ENCODE data around the gene GPC6. TPM values are rescaled to one million over a fixed set of nuclear protein-coding genes. Genes with fewer than 3 reads are reported as not detected.

Gene GPC6
- total and polyA plus RNA-seq, 9 of the 15 experiments (the other 6 are each of a cell fraction or from before 2014, with no cell fraction given), result under 0.01 to 0.20 (median 0.01) TPM; not detected in 4

DNA sequence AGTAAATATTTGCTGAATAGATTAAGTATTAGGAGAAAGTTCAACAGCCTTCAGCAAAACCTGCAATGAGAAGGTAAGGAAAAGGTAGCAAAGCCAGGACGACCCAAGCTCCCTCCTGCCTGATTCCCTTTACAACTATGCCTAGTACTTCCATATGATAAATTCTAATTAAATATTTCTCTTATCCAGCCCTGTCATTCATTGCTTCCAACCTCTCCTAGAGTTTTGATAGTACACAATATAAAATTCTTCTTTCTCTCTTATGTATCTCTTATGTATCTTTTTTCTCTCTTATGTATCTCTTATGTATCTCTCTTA, 1065.7 kb downstream of the GPC6 start:
- CTCF ChIA-PET (ENCODE audit: low intra/inter-chr PET ratio), result no interaction called here
- BruUV-seq (replicated peaks), result no TSS peak

More for the DNA sequence above, 1065.7 kb downstream of the GPC6 start:
- intact Hi-C loops (cut with micrococcal nuclease), result no loop called here
- in situ Hi-C loops (cut with MboI), result no loop called here
- WGBS (ENCODE audit: insufficient coverage, low coverage, missing lambda C conversion rate), result 0% methylated on average over 1 of the region's 1 CpG
- no peak for FAIRE-seq
- no peaks in the 10 kb centered on the region for H4K20me1 ChIP-seq (replicated peaks; ENCODE audit: control insufficient read depth, insufficient read depth, low read length)
- H3K4me1 ChIP-seq (replicated peaks in 1 of 2; ENCODE audit: control insufficient read depth in 2 of 2, insufficient read depth in 2 of 2, low read length in 2 of 2), result no peaks in the 10 kb centered on the region
- no peaks in the 10 kb centered on the region for H3K27me3 ChIP-seq (ENCODE audit: control insufficient read depth in 2 of 2, insufficient read depth in 2 of 2, low read length in 2 of 2)
- no peaks in the 10 kb centered on the region for H3K79me2 ChIP-seq (ENCODE audit: control insufficient read depth, insufficient read depth, low read length)
- no peak overlapping the region for H3K27ac ChIP-seq (ENCODE audit: extremely low read depth, low read depth, low read length)
- no peak for DNase-seq (ENCODE audit: extremely low read depth in 1 of 4, low spot score in 3 of 4)
- H3K4me2 ChIP-seq (ENCODE audit: insufficient read depth, low read length), result no peak overlapping the region
- POLR2A ChIA-PET, result interaction anchor here (0.7 kb wide), 1 partner anchor 25 kb away, joined by 3 read pairs; no protein-coding TSS in a partner anchor
- TF ChIP-seq, protein P1, sequence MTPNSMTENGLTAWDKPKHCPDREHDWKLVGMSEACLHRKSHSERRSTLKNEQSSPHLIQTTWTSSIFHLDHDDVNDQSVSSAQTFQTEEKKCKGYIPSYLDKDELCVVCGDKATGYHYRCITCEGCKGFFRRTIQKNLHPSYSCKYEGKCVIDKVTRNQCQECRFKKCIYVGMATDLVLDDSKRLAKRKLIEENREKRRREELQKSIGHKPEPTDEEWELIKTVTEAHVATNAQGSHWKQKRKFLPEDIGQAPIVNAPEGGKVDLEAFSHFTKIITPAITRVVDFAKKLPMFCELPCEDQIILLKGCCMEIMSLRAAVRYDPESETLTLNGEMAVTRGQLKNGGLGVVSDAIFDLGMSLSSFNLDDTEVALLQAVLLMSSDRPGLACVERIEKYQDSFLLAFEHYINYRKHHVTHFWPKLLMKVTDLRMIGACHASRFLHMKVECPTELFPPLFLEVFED (CRISPR knock-in tag; conservative IDR thresholded peaks at IDR 0.05), result no peak
- no peak for TF ChIP-seq ZNF143 (CRISPR knock-in tag; IDR thresholded peaks at IDR 0.05)
- no peak for TF ChIP-seq BACH1 (tag; IDR thresholded peaks at IDR 0.05)
- no peak for TF ChIP-seq KLF16 (IDR thresholded peaks at IDR 0.05)
- TF ChIP-seq, protein P2, sequence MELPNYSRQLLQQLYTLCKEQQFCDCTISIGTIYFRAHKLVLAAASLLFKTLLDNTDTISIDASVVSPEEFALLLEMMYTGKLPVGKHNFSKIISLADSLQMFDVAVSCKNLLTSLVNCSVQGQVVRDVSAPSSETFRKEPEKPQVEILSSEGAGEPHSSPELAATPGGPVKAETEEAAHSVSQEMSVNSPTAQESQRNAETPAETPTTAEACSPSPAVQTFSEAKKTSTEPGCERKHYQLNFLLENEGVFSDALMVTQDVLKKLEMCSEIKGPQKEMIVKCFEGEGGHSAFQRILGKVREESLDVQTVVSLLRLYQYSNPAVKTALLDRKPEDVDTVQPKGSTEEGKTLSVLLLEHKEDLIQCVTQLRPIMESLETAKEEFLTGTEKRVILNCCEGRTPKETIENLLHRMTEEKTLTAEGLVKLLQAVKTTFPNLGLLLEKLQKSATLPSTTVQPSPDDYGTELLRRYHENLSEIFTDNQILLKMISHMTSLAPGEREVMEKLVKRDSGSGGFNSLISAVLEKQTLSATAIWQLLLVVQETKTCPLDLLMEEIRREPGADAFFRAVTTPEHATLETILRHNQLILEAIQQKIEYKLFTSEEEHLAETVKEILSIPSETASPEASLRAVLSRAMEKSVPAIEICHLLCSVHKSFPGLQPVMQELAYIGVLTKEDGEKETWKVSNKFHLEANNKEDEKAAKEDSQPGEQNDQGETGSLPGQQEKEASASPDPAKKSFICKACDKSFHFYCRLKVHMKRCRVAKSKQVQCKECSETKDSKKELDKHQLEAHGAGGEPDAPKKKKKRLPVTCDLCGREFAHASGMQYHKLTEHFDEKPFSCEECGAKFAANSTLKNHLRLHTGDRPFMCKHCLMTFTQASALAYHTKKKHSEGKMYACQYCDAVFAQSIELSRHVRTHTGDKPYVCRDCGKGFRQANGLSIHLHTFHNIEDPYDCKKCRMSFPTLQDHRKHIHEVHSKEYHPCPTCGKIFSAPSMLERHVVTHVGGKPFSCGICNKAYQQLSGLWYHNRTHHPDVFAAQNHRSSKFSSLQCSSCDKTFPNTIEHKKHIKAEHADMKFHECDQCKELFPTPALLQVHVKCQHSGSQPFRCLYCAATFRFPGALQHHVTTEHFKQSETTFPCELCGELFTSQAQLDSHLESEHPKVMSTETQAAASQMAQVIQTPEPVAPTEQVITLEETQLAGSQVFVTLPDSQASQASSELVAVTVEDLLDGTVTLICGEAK (IDR thresholded peaks at IDR 0.05), result no peak
- TF ChIP-seq, protein P2 (CRISPR knock-in tag; IDR thresholded peaks at IDR 0.05), result no peak
- no peak for TF ChIP-seq SIN3A (IDR thresholded peaks at IDR 0.05; ENCODE audit: borderline replicate concordance in 2 of 2, control insufficient read depth in 1 of 2, low read depth in 2 of 2, low read length in 2 of 2)
- TF ChIP-seq FUS (optimal IDR thresholded peaks at IDR 0.05; ENCODE audit: low read depth, low read length), result no peak
- no peak for ATAC-seq
- no peaks in the 10 kb centered on the region for H3K36me3 ChIP-seq (ENCODE audit: control insufficient read depth, insufficient read depth, low read length)
- no peaks in the 10 kb centered on the region for H3K9me1 ChIP-seq (ENCODE audit: control insufficient read depth, insufficient read depth, low read length)
- H3K9me3 ChIP-seq (replicated peaks; ENCODE audit: control insufficient read depth, insufficient read depth, low read depth, low read length), result no peaks in the 10 kb centered on the region
- H3K9ac ChIP-seq (ENCODE audit: insufficient read depth in 1 of 2, low read depth in 2 of 2, low read length in 2 of 2), result no peak overlapping the region
- H2AFZ ChIP-seq (ENCODE audit: low read depth, low read length), result no peak overlapping the region
- H3K4me3 ChIP-seq, result no peak overlapping the region
